Endometrial microvascular endothelial cells (primary cell): ENCODE measurements around the gene TDRD10. TPM values are rescaled to one million over a fixed set of nuclear protein-coding genes. Genes with fewer than 3 reads are reported as not detected.

Experiments
- in situ Hi-C: cut with HindIII; loops from 2 replicates; pipeline ENCODE4 v1.10.0; 2017; ENCODE audit warnings: low sequenced_read_pairs, low pct_unique_long_range_greater_than_20kb; ENCODE audit errors: inconsistent ontology term
- total RNA-seq: library from RNA; depleted of rRNA; stranded (reverse); fragments of >200 nt; gene quantifications from one replicate; pipeline ENCODE4 v1.2.3, GENCODE V29; 2015; ENCODE audit errors: inconsistent ontology term

Gene TDRD10
- total RNA-seq, 1 donor from 2014 or later: 2.8 TPM

DNA sequence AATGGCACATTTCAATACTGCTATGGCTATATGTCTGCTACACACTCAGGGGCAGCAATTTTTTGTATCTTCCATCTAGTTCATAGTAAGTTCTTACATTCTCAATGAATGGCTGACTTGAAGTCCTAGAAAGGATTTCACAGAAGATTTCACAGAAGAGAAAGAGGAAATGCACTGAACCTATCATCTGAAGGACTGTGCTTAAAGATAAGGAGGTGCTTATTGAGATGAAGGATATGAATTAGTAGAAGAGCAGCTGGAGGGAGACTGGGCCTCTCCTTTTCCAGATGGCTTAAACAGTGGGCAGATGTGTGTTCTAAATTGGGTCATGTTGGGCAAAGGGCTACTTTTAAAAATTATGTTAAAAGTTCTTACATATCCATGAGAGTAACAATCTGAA is 91.4 kb downstream of the TDRD10 start:
- in situ Hi-C loops: no loop called here

- in situ Hi-C loops: no loop called here
These were observed 92.8 kb downstream of the TDRD10 start for GRCh38 chr1:154594811-154595210.

- in situ Hi-C loops: no loop called here
These were observed 93.6 kb downstream of the TDRD10 start for GRCh38 chr1:154595621-154596020.

Other genes starting within 250 kb of the TDRD10 start
- 136 TPM for gene HAX1, start 229.6 kb upstream of the TDRD10 start, total RNA-seq
- not detected for gene AQP10, start 181.1 kb upstream of the TDRD10 start, total RNA-seq
- gene ATP8B2, start 176.7 kb upstream of the TDRD10 start, total RNA-seq: 41.0 TPM
- gene IL6R, start 96.9 kb upstream of the TDRD10 start, total RNA-seq: 8.5 TPM
- 24.9 TPM for gene SHE, start 193 bp downstream of the TDRD10 start, total RNA-seq
- 34.8 TPM for gene UBE2Q1, start 56.4 kb downstream of the TDRD10 start, total RNA-seq
- gene CHRNB2, start 65.6 kb downstream of the TDRD10 start, total RNA-seq: not detected
- 107 TPM for gene ADAR, start 106.0 kb downstream of the TDRD10 start, total RNA-seq